HCT116 (cell line): ENCODE results near the gene TMEM52. TPM values are rescaled to one million over a fixed set of nuclear protein-coding genes. Genes with fewer than 3 reads are reported as not detected.

ENCODE experiments used
- ATAC-seq: fragments of 200-7000 bp; cut with Tn5 transposase; 2 replicates; pipeline ENCODE4 v1.9.1; 2020; ENCODE audit warnings: mild to moderate bottlenecking, moderate library complexity
- BruUV-seq: library from RNA; stranded (reverse); fragments of 400-500 nt; replicated peaks from 2 replicates; lab custom pipeline; 2021; lab: Mats Ljungman, UMichigan
- CTCF ChIA-PET: fragments of 300-600 bp; sonication (Branson Sonifier 250); formaldehyde crosslinking; loops from one replicate; lab custom pipeline; 2021; ENCODE audit warnings: antibody characterized with exemption; lab: Charles Lee
- POLR2A ChIA-PET: fragments of 300-600, 350-600 bp; sonication (Branson Sonifier 250); formaldehyde crosslinking; loops from one replicate; lab custom pipeline; 2021; ENCODE audit warnings: antibody characterized with exemption; lab: Charles Lee
- RAD21 ChIA-PET, 2 experiments: fragments of 300-600 bp; sonication (Branson Sonifier 250); formaldehyde crosslinking; loops; one replicate each; lab custom pipeline; 2023; ENCODE audit warnings: low total read pairs in 2 of 2; ENCODE audit not compliant: uncharacterized antibody in 2 of 2, unreplicated experiment in 2 of 2, low non-redundant PET in 1 of 2; lab: Charles Lee
- DNase-seq: peaks from one replicate; pipeline ENCODE4 v3.0.0-alpha.2; 2010; ENCODE audit warnings: low read depth, low spot score
- H2AFZ ChIP-seq: fragments of 200-600 bp; shearing (Covaris generic), sonication (generic); 2 replicates; pipeline ENCODE4 v1.6.1; 2017; ENCODE audit warnings: low read depth, mixed run types, mixed read lengths, antibody characterized with exemption, low read length; ENCODE audit not compliant: poor library complexity, severe bottlenecking
- H3K27ac ChIP-seq: 2 replicates; pipeline ENCODE4 v1.5.1; 2012; ENCODE audit warnings: low read depth, low read length
- H3K27me3 ChIP-seq: fragments of 200-600 bp; sonication (generic); 2 replicates; pipeline ENCODE4 v1.6.1; 2016; ENCODE audit warnings: mixed run types, low read length, mixed read lengths; ENCODE audit not compliant: insufficient read depth
- H3K36me3 ChIP-seq, 2 experiments: fragments of 200-500 bp in 1 of 2; fragments of 200-600 bp in 1 of 2; sonication (Bioruptor generic) in 1 of 2; sonication (generic) in 1 of 2; 2 replicates each; pipeline versions ENCODE4 v1.5.1 to v1.6.1; 2014 to 2016; ENCODE audit warnings: low read length in 2 of 2, inconsistent platforms in 1 of 2, mixed read lengths in 1 of 2, mixed run types in 1 of 2; ENCODE audit not compliant: insufficient read depth in 2 of 2, control insufficient read depth in 1 of 2
- H3K4me1 ChIP-seq, 2 experiments: fragments of 200-600 bp in 1 of 2; sonication (generic) in 1 of 2; 2 replicates each; pipeline versions ENCODE4 v1.5.1 to v1.6.1; 2012 to 2017; ENCODE audit warnings: low read length in 2 of 2, inconsistent platforms in 1 of 2, mild to moderate bottlenecking in 1 of 2, mixed read lengths in 1 of 2, mixed run types in 1 of 2, moderate library complexity in 1 of 2; ENCODE audit not compliant: insufficient read depth in 2 of 2, control insufficient read depth in 1 of 2
- H3K4me2 ChIP-seq: fragments of 200-600 bp; sonication (generic); 2 replicates; pipeline ENCODE4 v1.6.1; 2017; ENCODE audit warnings: mixed run types, low read length, mixed read lengths
- H3K4me3 ChIP-seq, 2 experiments: fragments of 200-600 bp in 1 of 2; sonication (generic) in 1 of 2; replicated peaks in 1 of 2; 2 replicates each; pipeline ENCODE4 v1.5.1; 2011 to 2016; ENCODE audit warnings: low read length in 2 of 2, control low read depth in 1 of 2, low read depth in 1 of 2, mild to moderate bottlenecking in 1 of 2, mixed read lengths in 1 of 2, mixed run types in 1 of 2
- H3K79me2 ChIP-seq: fragments of 200-600 bp; sonication (generic); 2 replicates; pipeline ENCODE4 v1.6.1; 2017; ENCODE audit warnings: mild to moderate bottlenecking, mixed run types, low read length, moderate library complexity, mixed read lengths; ENCODE audit not compliant: insufficient read depth
- H3K9ac ChIP-seq: fragments of 200-600 bp; sonication (generic); 2 replicates; pipeline ENCODE4 v1.6.1; 2016; ENCODE audit warnings: low read length, mixed read lengths
- H3K9me2 ChIP-seq: fragments of 200-600 bp; sonication (generic), shearing (Covaris generic); 2 replicates; pipeline ENCODE4 v1.6.1; 2017; ENCODE audit warnings: mixed run types, mild to moderate bottlenecking, moderate library complexity; ENCODE audit not compliant: insufficient read depth
- H3K9me3 ChIP-seq, 2 experiments: fragments of 200-500 bp in 1 of 2; fragments of 200-600 bp in 1 of 2; sonication (Bioruptor generic) in 1 of 2; sonication (generic) in 1 of 2; 2 replicates each; pipeline ENCODE4 v1.6.1; 2014 to 2017; ENCODE audit warnings: low read length in 2 of 2, mixed read lengths in 2 of 2, inconsistent platforms in 1 of 2, low read depth in 1 of 2, mild to moderate bottlenecking in 1 of 2, mixed run types in 1 of 2, moderate library complexity in 1 of 2; ENCODE audit not compliant: control insufficient read depth in 1 of 2, insufficient read depth in 1 of 2
- H4K20me1 ChIP-seq: fragments of 200-600 bp; sonication (generic), shearing (Covaris generic); 2 replicates; pipeline ENCODE4 v1.6.1; 2017; ENCODE audit warnings: mixed run types, mild to moderate bottlenecking, moderate library complexity; ENCODE audit not compliant: insufficient read depth
- CBX3 ChIP-seq: IDR thresholded peaks from 2 replicates; pipeline ENCODE4 v1.6.1; 2012; ENCODE audit warnings: low read depth
- ELF1 ChIP-seq: IDR thresholded peaks from 2 replicates; pipeline ENCODE4 v1.6.1; 2012; ENCODE audit warnings: low read depth, borderline replicate concordance
- FOSL1 ChIP-seq: IDR thresholded peaks from 2 replicates; pipeline ENCODE4 v1.6.1; 2012; ENCODE audit warnings: low read depth
- RAD21 ChIP-seq: IDR thresholded peaks from 2 replicates; pipeline ENCODE4 v1.6.1; 2012; ENCODE audit warnings: low read depth, mild to moderate bottlenecking
- SIN3A ChIP-seq: IDR thresholded peaks from 2 replicates; pipeline ENCODE4 v1.6.1; 2012; ENCODE audit warnings: low read depth
- SP1 ChIP-seq: IDR thresholded peaks from 2 replicates; pipeline ENCODE4 v1.6.1; 2012; ENCODE audit warnings: low read depth
- YY1 ChIP-seq: IDR thresholded peaks from 2 replicates; pipeline ENCODE4 v1.6.1; 2011; ENCODE audit warnings: low read length, low read depth, moderate library complexity, mild to moderate bottlenecking; ENCODE audit not compliant: insufficient replicate concordance; ENCODE audit errors: extremely low read depth
- ZFX ChIP-seq: fragments of 450-650 bp; IDR thresholded peaks from 2 replicates; pipeline ENCODE4 v1.6.1; 2017
- ZNF274 ChIP-seq: fragments of 200-500 bp; sonication (Bioruptor generic); IDR thresholded peaks from 2 replicates; pipeline ENCODE4 v1.6.1; 2014; ENCODE audit warnings: mild to moderate bottlenecking, low read depth, low read length, inconsistent platforms
- intact Hi-C: fragments of 100-400 bp; cut with micrococcal nuclease; formaldehyde crosslinking; loops from 2 replicates; pipeline ENCODE4 v1.10.0; 2022
- total RNA-seq: library from RNA; stranded (reverse); gene quantifications from one replicate; pipeline ENCODE4 v1.2.1, GENCODE V29; 2021; ENCODE audit not compliant: unreplicated experiment
- TF ChIP-seq, protein P1 (sequence below): IDR thresholded peaks from 2 replicates; pipeline ENCODE4 v1.6.1; 2012
- TF ChIP-seq, protein P2 (sequence below): IDR thresholded peaks from 2 replicates; pipeline ENCODE4 v1.6.1; 2012; ENCODE audit warnings: low read depth
- TF ChIP-seq, protein P3 (sequence below), 3 experiments: fragments of 200-600 bp in 1 of 3; sonication (generic) in 1 of 3; IDR thresholded peaks in 2 of 3; conservative IDR thresholded peaks in 1 of 3; 2 replicates each; pipeline ENCODE4 v1.5.1; 2012 to 2017; ENCODE audit warnings: low read depth in 2 of 3, low read length in 2 of 3, antibody characterized with exemption in 1 of 3, borderline replicate concordance in 1 of 3, control low read depth in 1 of 3, mild to moderate bottlenecking in 1 of 3, mixed read lengths in 1 of 3, mixed run types in 1 of 3, moderate library complexity in 1 of 3; ENCODE audit not compliant: insufficient read depth in 1 of 3

TMEM52 gene
- total RNA-seq, 1 experiment from 2014 or later, result 27.5 TPM

DNA sequence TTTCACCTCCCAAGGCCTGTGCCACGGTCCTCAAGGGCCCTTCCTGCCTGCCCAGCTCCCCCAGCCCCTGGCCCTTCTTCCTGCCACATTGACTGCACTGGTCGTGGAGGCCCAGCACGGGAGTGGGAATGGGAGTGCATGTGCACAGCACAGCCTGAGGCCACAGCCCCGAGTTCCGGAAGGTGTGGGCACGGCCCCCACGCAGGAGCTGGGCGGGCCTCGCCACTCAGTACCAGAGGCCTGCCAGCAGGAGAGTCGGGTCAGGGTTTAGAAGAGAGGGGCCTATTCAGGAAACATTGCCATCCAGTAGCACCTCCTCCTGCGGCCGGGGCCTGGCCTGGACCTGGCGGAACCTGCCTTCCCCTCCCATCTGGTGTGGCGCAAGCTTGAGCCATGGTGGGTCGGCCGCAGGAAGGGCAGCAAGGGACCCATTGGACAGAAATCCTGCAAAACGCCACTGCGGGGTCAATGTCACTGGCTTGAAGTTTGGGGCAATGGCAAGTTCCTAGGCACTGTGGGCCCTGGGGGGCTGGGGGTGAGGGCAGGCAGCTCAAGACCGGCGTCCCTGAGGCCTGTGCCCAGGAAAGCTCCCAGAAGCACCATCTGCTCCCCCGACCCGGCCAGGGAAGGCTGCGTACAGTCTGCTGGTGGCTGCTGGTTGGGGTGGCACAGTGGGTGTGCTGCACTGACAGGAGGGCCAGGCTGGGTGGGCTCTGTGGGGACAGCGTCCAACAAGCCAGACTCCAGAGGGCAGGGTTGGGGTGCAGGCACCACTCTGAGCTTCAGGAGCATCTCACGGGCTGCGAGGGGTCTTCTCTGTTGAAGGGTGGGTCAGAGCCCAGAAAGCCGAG is 1.8 kb upstream of the TMEM52 start:
- no peaks in the 10 kb centered on the region for H4K20me1 ChIP-seq
- H3K4me3 ChIP-seq, result no peak overlapping the region
- H3K9ac ChIP-seq, result no peak overlapping the region
- ATAC-seq (no peak), DNase-seq (no peak)
- no TSS peak for BruUV-seq
- no peaks in the 10 kb centered on the region for H3K9me2 ChIP-seq
- no peaks in the 10 kb centered on the region for H3K9me3 ChIP-seq
- TF ChIP-seq SP1 (no peak), SIN3A (no peak), ZFX (no peak), RAD21 (no peak), FOSL1 (no peak), ELF1 (no peak), ZNF274 (no peak), CBX3 (no peak), YY1 (no peak)
- TF ChIP-seq, protein P1, sequence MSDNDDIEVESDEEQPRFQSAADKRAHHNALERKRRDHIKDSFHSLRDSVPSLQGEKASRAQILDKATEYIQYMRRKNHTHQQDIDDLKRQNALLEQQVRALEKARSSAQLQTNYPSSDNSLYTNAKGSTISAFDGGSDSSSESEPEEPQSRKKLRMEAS, result no peak
- TF ChIP-seq, protein P2, sequence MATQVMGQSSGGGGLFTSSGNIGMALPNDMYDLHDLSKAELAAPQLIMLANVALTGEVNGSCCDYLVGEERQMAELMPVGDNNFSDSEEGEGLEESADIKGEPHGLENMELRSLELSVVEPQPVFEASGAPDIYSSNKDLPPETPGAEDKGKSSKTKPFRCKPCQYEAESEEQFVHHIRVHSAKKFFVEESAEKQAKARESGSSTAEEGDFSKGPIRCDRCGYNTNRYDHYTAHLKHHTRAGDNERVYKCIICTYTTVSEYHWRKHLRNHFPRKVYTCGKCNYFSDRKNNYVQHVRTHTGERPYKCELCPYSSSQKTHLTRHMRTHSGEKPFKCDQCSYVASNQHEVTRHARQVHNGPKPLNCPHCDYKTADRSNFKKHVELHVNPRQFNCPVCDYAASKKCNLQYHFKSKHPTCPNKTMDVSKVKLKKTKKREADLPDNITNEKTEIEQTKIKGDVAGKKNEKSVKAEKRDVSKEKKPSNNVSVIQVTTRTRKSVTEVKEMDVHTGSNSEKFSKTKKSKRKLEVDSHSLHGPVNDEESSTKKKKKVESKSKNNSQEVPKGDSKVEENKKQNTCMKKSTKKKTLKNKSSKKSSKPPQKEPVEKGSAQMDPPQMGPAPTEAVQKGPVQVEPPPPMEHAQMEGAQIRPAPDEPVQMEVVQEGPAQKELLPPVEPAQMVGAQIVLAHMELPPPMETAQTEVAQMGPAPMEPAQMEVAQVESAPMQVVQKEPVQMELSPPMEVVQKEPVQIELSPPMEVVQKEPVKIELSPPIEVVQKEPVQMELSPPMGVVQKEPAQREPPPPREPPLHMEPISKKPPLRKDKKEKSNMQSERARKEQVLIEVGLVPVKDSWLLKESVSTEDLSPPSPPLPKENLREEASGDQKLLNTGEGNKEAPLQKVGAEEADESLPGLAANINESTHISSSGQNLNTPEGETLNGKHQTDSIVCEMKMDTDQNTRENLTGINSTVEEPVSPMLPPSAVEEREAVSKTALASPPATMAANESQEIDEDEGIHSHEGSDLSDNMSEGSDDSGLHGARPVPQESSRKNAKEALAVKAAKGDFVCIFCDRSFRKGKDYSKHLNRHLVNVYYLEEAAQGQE, result no peak
- TF ChIP-seq, protein P3, sequence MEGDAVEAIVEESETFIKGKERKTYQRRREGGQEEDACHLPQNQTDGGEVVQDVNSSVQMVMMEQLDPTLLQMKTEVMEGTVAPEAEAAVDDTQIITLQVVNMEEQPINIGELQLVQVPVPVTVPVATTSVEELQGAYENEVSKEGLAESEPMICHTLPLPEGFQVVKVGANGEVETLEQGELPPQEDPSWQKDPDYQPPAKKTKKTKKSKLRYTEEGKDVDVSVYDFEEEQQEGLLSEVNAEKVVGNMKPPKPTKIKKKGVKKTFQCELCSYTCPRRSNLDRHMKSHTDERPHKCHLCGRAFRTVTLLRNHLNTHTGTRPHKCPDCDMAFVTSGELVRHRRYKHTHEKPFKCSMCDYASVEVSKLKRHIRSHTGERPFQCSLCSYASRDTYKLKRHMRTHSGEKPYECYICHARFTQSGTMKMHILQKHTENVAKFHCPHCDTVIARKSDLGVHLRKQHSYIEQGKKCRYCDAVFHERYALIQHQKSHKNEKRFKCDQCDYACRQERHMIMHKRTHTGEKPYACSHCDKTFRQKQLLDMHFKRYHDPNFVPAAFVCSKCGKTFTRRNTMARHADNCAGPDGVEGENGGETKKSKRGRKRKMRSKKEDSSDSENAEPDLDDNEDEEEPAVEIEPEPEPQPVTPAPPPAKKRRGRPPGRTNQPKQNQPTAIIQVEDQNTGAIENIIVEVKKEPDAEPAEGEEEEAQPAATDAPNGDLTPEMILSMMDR (IDR thresholded peaks at IDR 0.05 in 2 of 3, conservative IDR thresholded peaks at IDR 0.05 in 1 of 3; ENCODE audit: borderline replicate concordance in 1 of 3, insufficient read depth in 1 of 3, low read depth in 2 of 3, low read length in 2 of 3), result no peak
- H2AFZ ChIP-seq, result no peak overlapping the region
- H3K36me3 ChIP-seq, result no peaks in the 10 kb centered on the region
- H3K4me1 ChIP-seq, result peaks cover 11 to 29% of the 10 kb centered on the region in 2 experiments
- H3K4me2 ChIP-seq, result no peak overlapping the region
- ChIA-PET RAD21 (no interaction called here), CTCF (interaction anchor here (1.5 to 2.1 kb wide), 2 partner anchors 12 to 124 kb away, joined by 4 to 6 read pairs; no protein-coding TSS in a partner anchor), POLR2A (no interaction called here)
- peak overlapping the region; percentile 69; the same call in 1 of the 2 replicates for H3K27ac ChIP-seq
- intact Hi-C loops, result no loop called here
- H3K27me3 ChIP-seq, result no peaks in the 10 kb centered on the region
- H3K79me2 ChIP-seq, result 0 out of 2 replicates have a peak, but pooled peaks cover 8% of the 10 kb centered on the region
